ENCODE measurements around the gene SASH3. TPM values are rescaled to one million over a fixed set of nuclear protein-coding genes. Genes with fewer than 3 reads are reported as not detected.

The SASH3 gene
- polyA plus RNA-seq, 1 experiment = not detected

GRCh38 chrX:129772796-129773431 lies 6.8 kb upstream of the SASH3 start:
- Histone ChIP-seq H3K27me3 (ENCODE audit: control insufficient read depth, insufficient read depth, low read length) (no peaks in the 10 kb centered on the region), H3K4me3 (ENCODE audit: low read depth, low read length) (no peak overlapping the region), H3K36me3 (ENCODE audit: control insufficient read depth, insufficient read depth, low read length) (no peaks in the 10 kb centered on the region)
- no peak for TF ChIP-seq CTCF (IDR thresholded peaks at IDR 0.05; ENCODE audit: insufficient read depth, low read depth, low read length)
- DNase-seq (ENCODE audit: low read depth) = no peak
- CTCF ChIA-PET = interaction anchor here (1.2 kb wide), 1 partner anchor 135 kb away, joined by 3 read pairs; no protein-coding TSS in a partner anchor
- POLR2A ChIA-PET = no interaction called here

- POLR2A ChIA-PET = no interaction called here
- CTCF ChIA-PET = interaction anchor here (1.2 kb wide), 1 partner anchor 136 kb away, joined by 3 read pairs; no protein-coding TSS in a partner anchor
- TF ChIP-seq CTCF (IDR thresholded peaks at IDR 0.05; ENCODE audit: insufficient read depth, low read depth, low read length) = no peak
Measured at GRCh38 chrX:129773649-129774458, 5.9 kb upstream of the SASH3 start.

GRCh38 chrX:129777218-129778030 lies 2.3 kb upstream of the SASH3 start:
- no peaks in the 10 kb centered on the region for H3K27me3 ChIP-seq (ENCODE audit: control insufficient read depth, insufficient read depth, low read length)
- ChIA-PET POLR2A (no interaction called here), CTCF (interaction anchor here (0.6 to 0.9 kb wide), 2 partner anchors 22 to 51 kb away, joined by 3 read pairs; no protein-coding TSS in a partner anchor)
- no peaks in the 10 kb centered on the region for H3K36me3 ChIP-seq (ENCODE audit: control insufficient read depth, insufficient read depth, low read length)
- no peak for DNase-seq (ENCODE audit: low read depth)
- TF ChIP-seq CTCF (IDR thresholded peaks at IDR 0.05; ENCODE audit: insufficient read depth, low read depth, low read length) = no peak
- H3K4me3 ChIP-seq (ENCODE audit: low read depth, low read length) = no peak overlapping the region

More at GRCh38 chrX:129773649-129774458, 5.9 kb upstream of the SASH3 start:
- Histone ChIP-seq H3K36me3 (ENCODE audit: control insufficient read depth, insufficient read depth, low read length) (no peaks in the 10 kb centered on the region), H3K27me3 (ENCODE audit: control insufficient read depth, insufficient read depth, low read length) (no peaks in the 10 kb centered on the region), H3K4me3 (ENCODE audit: low read depth, low read length) (no peak overlapping the region)
- DNase-seq (ENCODE audit: low read depth) = no peak

GRCh38 chrX:129779086-129779672 lies 570 bp upstream of the SASH3 start:
- H3K36me3 ChIP-seq (ENCODE audit: control insufficient read depth, insufficient read depth, low read length) = no peaks in the 10 kb centered on the region
- ChIA-PET POLR2A (no interaction called here), CTCF (no interaction called here)
- no peaks in the 10 kb centered on the region for H3K27me3 ChIP-seq (ENCODE audit: control insufficient read depth, insufficient read depth, low read length)
- no peak overlapping the region for H3K4me3 ChIP-seq (ENCODE audit: low read depth, low read length)
- no peak for TF ChIP-seq CTCF (IDR thresholded peaks at IDR 0.05; ENCODE audit: insufficient read depth, low read depth, low read length)
- no peak for DNase-seq (ENCODE audit: low read depth)

Measured in BJ (cell line).